GM12864 (cell line): ENCODE data around the gene SMARCAD1.
"Not testable (repeated sequence)": the region's sequence is repeated elsewhere in the genome, so short reads cannot be mapped to it uniquely, and the experiment has no call there.

Source experiments
- DNase-seq: peaks from one replicate; pipeline ENCODE4 v3.0.0-alpha.2; 2011; ENCODE audit warnings: low read depth
- H3K4me3 ChIP-seq: 2 replicates; pipeline ENCODE4 v1.5.1; 2011; ENCODE audit warnings: mild to moderate bottlenecking, low read depth, low read length, control low read depth
- CTCF ChIP-seq: IDR thresholded peaks from 2 replicates; pipeline ENCODE4 v1.5.1; 2011; ENCODE audit warnings: low read depth, mild to moderate bottlenecking, moderate library complexity, low read length, control low read depth, inconsistent platforms; ENCODE audit errors: missing control alignments

Gene SMARCAD1

GRCh38 chr4:94305466-94306225 lies 98.0 kb downstream of the SMARCAD1 start:
- H3K4me3 ChIP-seq = no peak overlapping the region
- no peak for DNase-seq
- TF ChIP-seq CTCF = no peak

GRCh38 chr4:94306713-94307112 lies 99.0 kb downstream of the SMARCAD1 start:
- TF ChIP-seq CTCF = no peak
- H3K4me3 ChIP-seq = no peak overlapping the region
- DNase-seq = no peak

GRCh38 chr4:94307231-94307871 lies 99.7 kb downstream of the SMARCAD1 start:
- H3K4me3 ChIP-seq = no peak overlapping the region
- no peak for DNase-seq
- no peak for TF ChIP-seq CTCF

GRCh38 chr4:94319927-94320326 lies 112.3 kb downstream of the SMARCAD1 start:
- DNase-seq, H3K4me3 ChIP-seq: not testable (repeated sequence)

GRCh38 chr4:94325835-94326234 lies 118.2 kb downstream of the SMARCAD1 start:
- no peak for DNase-seq
- TF ChIP-seq CTCF = no peak
- H3K4me3 ChIP-seq = no peak overlapping the region

- DNase-seq = no peak
- no peak overlapping the region for H3K4me3 ChIP-seq
- no peak for TF ChIP-seq CTCF
Measured at GRCh38 chr4:94329933-94330332, 122.3 kb downstream of the SMARCAD1 start.

- DNase-seq = no peak
- no peak overlapping the region for H3K4me3 ChIP-seq
- peak; percentile 16 for TF ChIP-seq CTCF
Measured at GRCh38 chr4:94332983-94333590, 125.4 kb downstream of the SMARCAD1 start.
